ENCODE data around the gene EVA1A.

EVA1A gene

GRCh38 chr2:75464348-75464946 is 96.3 kb downstream of the EVA1A start:
- no peak for TF ChIP-seq POLR2AphosphoS5 (IDR thresholded peaks at IDR 0.05; ENCODE audit: low read depth, low read length)
- FAIRE-seq, result peak; percentile 62
- no peak for DNase-seq (ENCODE audit: insufficient read length)

- no peak for TF ChIP-seq POLR2A (IDR thresholded peaks at IDR 0.05; ENCODE audit: low read depth, low read length)
- no peak for TF ChIP-seq TAF1 (IDR thresholded peaks at IDR 0.05; ENCODE audit: borderline replicate concordance, low read depth, low read length)
- TF ChIP-seq POLR2AphosphoS5 (IDR thresholded peaks at IDR 0.05; ENCODE audit: low read depth, low read length), result no peak
- FAIRE-seq (no peak), DNase-seq (ENCODE audit: insufficient read length) (no peak)
These were observed 98.0 kb downstream of the EVA1A start for GRCh38 chr2:75462721-75463120.

- FAIRE-seq (no peak), DNase-seq (ENCODE audit: insufficient read length) (no peak)
- no peak for TF ChIP-seq POLR2A (IDR thresholded peaks at IDR 0.05; ENCODE audit: low read depth, low read length)
- TF ChIP-seq TAF1 (IDR thresholded peaks at IDR 0.05; ENCODE audit: borderline replicate concordance, low read depth, low read length), result no peak
- TF ChIP-seq POLR2AphosphoS5 (IDR thresholded peaks at IDR 0.05; ENCODE audit: low read depth, low read length), result no peak
These were observed 98.5 kb downstream of the EVA1A start for GRCh38 chr2:75462206-75462605.

- DNase-seq (ENCODE audit: insufficient read length), result no peak
- no peak for TF ChIP-seq TAF1 (IDR thresholded peaks at IDR 0.05; ENCODE audit: borderline replicate concordance, low read depth, low read length)
- no peak for TF ChIP-seq POLR2AphosphoS5 (IDR thresholded peaks at IDR 0.05; ENCODE audit: low read depth, low read length)
- TF ChIP-seq POLR2A (IDR thresholded peaks at IDR 0.05; ENCODE audit: low read depth, low read length), result no peak
- no peak for FAIRE-seq
These were observed 100.1 kb downstream of the EVA1A start for GRCh38 chr2:75460630-75461029.

GRCh38 chr2:75459565-75460310 is 101.0 kb downstream of the EVA1A start:
- FAIRE-seq, result no peak
- no peak for TF ChIP-seq POLR2A (IDR thresholded peaks at IDR 0.05; ENCODE audit: low read depth, low read length)
- no peak for TF ChIP-seq TAF1 (IDR thresholded peaks at IDR 0.05; ENCODE audit: borderline replicate concordance, low read depth, low read length)
- TF ChIP-seq POLR2AphosphoS5 (IDR thresholded peaks at IDR 0.05; ENCODE audit: low read depth, low read length), result no peak
- no peak for DNase-seq (ENCODE audit: insufficient read length)

GRCh38 chr2:75458201-75458600 is 102.5 kb downstream of the EVA1A start:
- no peak for FAIRE-seq
- no peak for DNase-seq (ENCODE audit: insufficient read length)
- TF ChIP-seq POLR2A (IDR thresholded peaks at IDR 0.05; ENCODE audit: low read depth, low read length), result no peak
- TF ChIP-seq POLR2AphosphoS5 (IDR thresholded peaks at IDR 0.05; ENCODE audit: low read depth, low read length), result no peak
- no peak for TF ChIP-seq TAF1 (IDR thresholded peaks at IDR 0.05; ENCODE audit: borderline replicate concordance, low read depth, low read length)

GRCh38 chr2:75456825-75457224 is 103.9 kb downstream of the EVA1A start:
- FAIRE-seq, result no peak
- DNase-seq (ENCODE audit: insufficient read length), result no peak

GRCh38 chr2:75456111-75456510 is 104.6 kb downstream of the EVA1A start:
- DNase-seq (ENCODE audit: insufficient read length) (no peak), FAIRE-seq (no peak)
- TF ChIP-seq POLR2A (IDR thresholded peaks at IDR 0.05; ENCODE audit: low read depth, low read length), result no peak
- TF ChIP-seq POLR2AphosphoS5 (IDR thresholded peaks at IDR 0.05; ENCODE audit: low read depth, low read length), result no peak
- TF ChIP-seq TAF1 (IDR thresholded peaks at IDR 0.05; ENCODE audit: borderline replicate concordance, low read depth, low read length), result no peak

More at GRCh38 chr2:75456825-75457224, 103.9 kb downstream of the EVA1A start:
- TF ChIP-seq POLR2A (IDR thresholded peaks at IDR 0.05; ENCODE audit: low read depth, low read length) (no peak), TAF1 (IDR thresholded peaks at IDR 0.05; ENCODE audit: borderline replicate concordance, low read depth, low read length) (no peak), POLR2AphosphoS5 (IDR thresholded peaks at IDR 0.05; ENCODE audit: low read depth, low read length) (no peak)

- no peak for DNase-seq (ENCODE audit: insufficient read length)
- no peak for FAIRE-seq
- no peak for TF ChIP-seq POLR2AphosphoS5 (IDR thresholded peaks at IDR 0.05; ENCODE audit: low read depth, low read length)
- TF ChIP-seq POLR2A (IDR thresholded peaks at IDR 0.05; ENCODE audit: low read depth, low read length), result no peak
- no peak for TF ChIP-seq TAF1 (IDR thresholded peaks at IDR 0.05; ENCODE audit: borderline replicate concordance, low read depth, low read length)
These were observed 106.5 kb downstream of the EVA1A start for GRCh38 chr2:75454241-75454620.

GRCh38 chr2:75453384-75454240 is 107.1 kb downstream of the EVA1A start:
- DNase-seq (ENCODE audit: insufficient read length), result no peak
- no peak for TF ChIP-seq POLR2A (IDR thresholded peaks at IDR 0.05; ENCODE audit: low read depth, low read length)
- no peak for TF ChIP-seq TAF1 (IDR thresholded peaks at IDR 0.05; ENCODE audit: borderline replicate concordance, low read depth, low read length)
- no peak for TF ChIP-seq POLR2AphosphoS5 (IDR thresholded peaks at IDR 0.05; ENCODE audit: low read depth, low read length)
- no peak for FAIRE-seq

GRCh38 chr2:75450068-75450467 is 110.7 kb downstream of the EVA1A start:
- FAIRE-seq (no peak), DNase-seq (ENCODE audit: insufficient read length) (no peak)
- TF ChIP-seq POLR2A (IDR thresholded peaks at IDR 0.05; ENCODE audit: low read depth, low read length) (no peak), POLR2AphosphoS5 (IDR thresholded peaks at IDR 0.05; ENCODE audit: low read depth, low read length) (no peak), TAF1 (IDR thresholded peaks at IDR 0.05; ENCODE audit: borderline replicate concordance, low read depth, low read length) (no peak)

All from GM12892 (cell line).